Activated CD4-positive, alpha-beta T cell treated with anti-CD3 and anti-CD28 coated beads, Interleukin-2, amount 50 U/mL, for 16 hours (primary cell): ENCODE data around the gene ZNF775.
A peak's percentile ranks its signal among the peaks of the same experiment; 100 is the strongest.

Source experiments
- DNase-seq: peaks from one replicate; pipeline ENCODE4 v3.0.0-alpha.2; 2020

The ZNF775 gene

GRCh38 chr7:150369748-150370501 is 9.2 kb upstream of the ZNF775 start:
- no peak for DNase-seq

GRCh38 chr7:150370612-150371071 is 8.5 kb upstream of the ZNF775 start:
- DNase-seq: no peak

- DNase-seq: no peak
These were observed 7.8 kb upstream of the ZNF775 start for GRCh38 chr7:150371131-150371995.

- no peak for DNase-seq
These were observed 7.2 kb upstream of the ZNF775 start for GRCh38 chr7:150371996-150372270.

DNA sequence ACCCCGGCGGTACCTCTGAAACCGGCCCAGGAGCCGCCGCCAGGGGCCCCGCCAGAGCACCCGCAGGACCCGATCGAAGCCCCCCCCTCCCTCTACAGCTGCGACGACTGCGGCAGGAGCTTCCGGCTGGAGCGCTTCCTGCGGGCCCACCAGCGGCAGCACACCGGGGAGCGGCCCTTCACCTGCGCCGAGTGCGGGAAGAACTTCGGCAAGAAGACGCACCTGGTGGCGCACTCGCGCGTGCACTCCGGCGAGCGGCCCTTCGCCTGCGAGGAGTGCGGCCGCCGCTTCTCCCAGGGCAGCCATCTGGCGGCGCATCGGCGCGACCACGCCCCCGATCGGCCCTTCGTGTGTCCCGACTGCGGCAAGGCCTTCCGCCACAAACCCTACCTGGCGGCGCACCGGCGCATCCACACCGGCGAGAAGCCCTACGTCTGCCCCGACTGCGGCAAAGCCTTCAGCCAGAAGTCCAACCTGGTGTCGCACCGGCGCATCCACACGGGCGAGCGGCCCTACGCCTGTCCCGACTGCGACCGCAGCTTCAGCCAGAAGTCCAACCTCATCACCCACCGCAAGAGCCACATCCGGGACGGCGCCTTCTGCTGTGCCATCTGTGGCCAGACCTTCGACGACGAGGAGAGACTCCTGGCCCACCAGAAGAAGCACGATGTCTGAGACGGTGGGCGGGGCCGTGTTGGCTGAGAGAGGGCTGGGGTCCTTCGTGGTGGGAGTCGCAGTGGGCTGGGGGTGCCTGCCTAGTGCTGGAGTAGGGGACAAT is 6.7 kb upstream of the ZNF775 start:
- no peak for DNase-seq

GRCh38 chr7:150373049-150373801 is 5.9 kb upstream of the ZNF775 start:
- DNase-seq: no peak

DNA sequence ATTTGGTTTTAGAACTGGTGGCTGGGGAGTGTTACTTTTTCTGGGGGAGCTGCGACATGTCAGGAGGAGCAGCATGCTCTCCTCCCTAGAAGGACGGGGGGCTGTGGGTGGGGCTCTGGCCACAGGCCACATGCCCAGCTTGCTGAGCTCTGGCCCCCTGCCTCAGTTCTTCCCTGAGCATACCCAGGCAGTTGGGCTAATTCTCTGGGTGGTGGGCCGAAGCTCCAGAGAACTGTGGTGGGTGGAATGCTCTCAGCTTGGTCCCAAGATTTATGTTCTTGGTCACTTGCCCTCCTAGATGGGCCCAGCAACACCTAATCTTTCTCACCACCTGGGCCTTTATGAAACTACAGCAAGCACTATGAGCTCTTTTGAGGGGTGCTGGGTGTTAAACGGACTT is 5.1 kb upstream of the ZNF775 start:
- DNase-seq: no peak

- DNase-seq: no peak
These were observed 4.7 kb upstream of the ZNF775 start for GRCh38 chr7:150374472-150374871.

DNA sequence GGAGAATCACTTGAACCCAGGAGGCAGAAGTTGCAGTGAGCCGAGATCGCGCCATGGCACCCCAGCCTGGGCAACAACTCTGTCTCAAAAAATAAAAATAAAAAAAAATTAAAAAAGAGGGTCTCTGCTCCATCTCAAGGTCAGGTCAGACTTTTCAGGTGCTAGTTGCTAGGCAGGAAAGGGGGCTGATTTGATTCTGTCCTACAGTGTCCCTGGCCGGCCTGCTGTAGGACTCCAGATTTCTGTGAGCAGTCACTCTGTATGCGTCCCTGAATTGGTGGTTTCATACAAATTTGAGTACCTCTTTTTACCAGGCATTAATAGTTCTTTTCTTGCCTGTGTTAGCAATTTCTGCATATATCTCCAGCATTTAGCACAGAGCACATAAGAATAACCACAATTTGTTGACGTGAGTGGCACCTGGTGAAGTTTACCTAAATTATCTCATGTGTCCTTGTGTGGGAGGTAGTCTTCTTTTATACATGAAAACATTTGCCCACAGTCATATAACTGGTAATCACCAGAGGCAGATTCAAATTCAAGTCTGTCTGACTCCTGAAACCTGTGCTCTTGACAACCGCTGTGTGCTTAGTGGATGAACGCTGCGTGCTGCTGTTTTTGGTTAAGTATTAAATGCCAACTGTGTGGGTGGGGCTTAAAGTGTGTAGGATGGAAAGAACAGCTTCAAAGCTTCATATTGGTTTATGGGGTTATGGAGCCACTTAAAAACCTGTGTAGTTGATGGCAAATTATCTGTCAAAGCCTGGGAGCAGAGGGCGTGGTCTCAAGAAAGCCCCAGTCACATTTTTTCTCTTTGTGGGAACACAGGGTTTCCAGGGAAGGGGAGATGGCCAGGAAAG is 3.2 kb upstream of the ZNF775 start:
- no peak for DNase-seq

GRCh38 chr7:150376560-150376959 is 2.6 kb upstream of the ZNF775 start:
- DNase-seq: no peak

DNA sequence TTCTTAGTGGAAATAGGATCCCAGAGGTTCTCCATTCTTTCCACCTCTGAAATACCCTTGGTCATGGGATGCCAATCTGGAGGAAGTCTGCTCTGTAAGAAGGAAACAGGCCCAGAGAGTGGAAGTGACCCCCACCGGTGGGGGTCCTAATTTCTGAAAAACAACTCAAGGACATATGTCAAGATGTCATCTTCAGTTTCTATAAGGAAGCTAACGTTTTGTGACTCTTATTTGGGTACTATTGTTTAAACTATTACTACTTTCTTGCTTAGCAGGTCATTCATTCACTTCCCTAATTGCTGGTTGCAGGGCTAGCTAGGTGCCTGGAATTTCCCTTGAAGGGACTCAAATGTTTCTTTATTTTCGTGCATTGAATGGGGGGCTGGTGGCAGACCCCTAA is 1.9 kb upstream of the ZNF775 start:
- no peak for DNase-seq

DNA sequence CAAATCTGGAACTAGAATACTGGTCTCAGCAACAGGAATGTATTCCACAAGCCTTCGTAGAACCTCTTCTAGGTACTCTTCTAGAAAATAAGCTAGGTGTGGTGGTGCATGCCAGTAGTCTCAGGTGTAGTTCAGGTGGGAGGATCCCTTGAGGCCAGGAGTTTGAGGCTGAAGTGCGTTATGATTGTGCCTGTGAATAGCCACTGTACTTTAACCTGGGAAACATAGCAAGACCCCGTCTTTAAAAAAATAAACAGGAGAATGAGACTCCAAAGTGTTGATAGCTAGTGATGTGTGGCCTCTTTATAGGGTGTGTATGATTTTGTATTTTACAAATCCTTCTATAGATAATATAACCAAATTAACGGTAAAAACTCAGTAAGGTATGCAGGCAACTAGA is 1.5 kb upstream of the ZNF775 start:
- DNase-seq: no peak

DNA sequence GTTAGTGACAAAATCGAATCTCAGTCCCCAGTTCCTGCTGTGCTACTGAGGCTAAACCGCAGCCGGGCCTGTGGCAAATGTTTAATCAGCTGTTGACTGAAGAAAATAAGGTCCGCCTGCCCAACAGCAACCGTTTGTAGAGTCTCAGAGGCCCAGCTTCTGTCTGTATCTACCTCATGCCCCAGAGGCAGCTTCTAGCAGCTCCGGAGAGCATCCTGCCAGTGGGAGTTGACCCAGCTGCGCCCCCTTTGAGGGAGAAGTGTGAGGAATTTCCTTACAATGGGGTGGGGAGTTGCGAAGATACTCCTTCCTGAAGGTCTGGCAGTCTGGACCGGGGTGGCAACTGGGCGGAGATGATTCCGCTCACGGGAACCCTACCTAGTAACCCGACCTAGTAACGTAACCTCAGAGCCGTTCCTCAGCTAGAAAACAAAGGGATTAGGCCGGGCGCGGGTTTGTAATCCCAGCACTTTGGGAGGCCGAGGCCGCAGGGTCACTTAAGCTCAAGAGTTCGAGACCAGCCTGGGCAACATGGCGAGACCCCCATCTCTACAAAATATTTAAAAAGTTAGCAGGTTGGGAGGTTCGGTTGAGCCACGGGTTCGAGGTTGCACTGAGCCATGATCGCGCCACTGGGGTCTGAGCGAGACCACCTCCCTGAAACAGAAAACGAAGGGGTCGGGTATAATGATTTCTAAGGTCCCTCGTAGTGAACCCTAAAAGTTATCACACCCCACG is 846 bp upstream of the ZNF775 start:
- DNase-seq: peak; percentile 50

GRCh38 chr7:150379441-150380379 is 580 bp downstream of the ZNF775 start:
- no peak for DNase-seq

- no peak for DNase-seq
These were observed 1.3 kb downstream of the ZNF775 start for GRCh38 chr7:150380463-150380862.

DNA sequence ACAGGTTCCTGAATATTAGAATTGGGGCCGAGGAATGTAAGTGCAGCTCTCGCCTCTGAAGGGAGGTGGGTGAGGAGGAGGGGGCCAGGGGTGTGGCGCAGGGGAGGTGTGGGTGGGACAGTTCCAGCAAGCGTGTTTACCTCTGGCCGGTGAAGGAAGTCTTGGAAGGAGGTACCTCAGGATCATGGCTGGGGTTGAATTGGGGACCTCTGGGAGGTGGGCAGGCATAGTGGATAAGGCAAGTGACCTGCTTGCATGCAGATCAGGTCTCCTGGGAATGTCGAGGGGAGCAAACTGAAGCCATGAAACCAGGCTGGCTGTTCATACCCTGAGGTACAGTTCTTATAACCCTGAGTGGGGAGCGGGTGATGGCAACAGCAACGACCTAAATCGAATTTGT is 2.0 kb downstream of the ZNF775 start:
- no peak for DNase-seq

DNA sequence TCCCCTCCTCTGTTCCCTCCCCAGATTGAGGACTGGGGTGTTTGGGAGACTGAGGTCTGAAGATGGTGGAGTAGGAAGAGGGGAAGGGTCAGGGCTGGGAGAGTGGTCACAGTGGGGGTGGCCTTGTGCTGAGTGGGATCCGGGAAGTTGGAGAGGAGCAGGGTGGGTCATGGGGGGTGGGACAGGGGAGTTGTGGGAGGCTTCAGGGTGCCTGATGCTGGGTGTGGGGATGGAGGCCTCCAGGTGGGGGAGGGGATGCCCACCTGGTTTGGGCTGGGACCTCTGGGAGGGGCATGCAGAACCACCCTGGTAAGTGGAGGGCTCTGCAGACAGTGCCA is 2.6 kb downstream of the ZNF775 start:
- no peak for DNase-seq

- no peak for DNase-seq
These were observed 3.2 kb downstream of the ZNF775 start for GRCh38 chr7:150382123-150382843.

GRCh38 chr7:150382844-150383225 is 3.7 kb downstream of the ZNF775 start:
- no peak for DNase-seq
